HFFc6 (cell line): Measurements from ENCODE around the gene FXYD1. TPM values are rescaled to one million over a fixed set of nuclear protein-coding genes. Genes with fewer than 3 reads are reported as not detected.
"Not testable (repeated sequence)": the region's sequence is repeated elsewhere in the genome, so short reads cannot be mapped to it uniquely, and the experiment has no call there.

Experiments used
- DNase-seq: peaks from one replicate; pipeline ENCODE4 v3.0.0-alpha.2; 2018
- H3K27ac Mint-ChIP-seq: 2 replicates; pipeline ENCODE4 v1.8.0; 2020; ENCODE audit warnings: mild to moderate bottlenecking, mixed read lengths
- H3K27me3 Mint-ChIP-seq: 2 replicates; pipeline ENCODE4 v1.8.0; 2021; ENCODE audit warnings: mild to moderate bottlenecking, moderate library complexity, mixed read lengths; ENCODE audit not compliant: insufficient read depth
- H3K36me3 Mint-ChIP-seq: 2 replicates; pipeline ENCODE4 v1.8.0; 2021; ENCODE audit warnings: low read depth, mixed read lengths
- H3K4me1 Mint-ChIP-seq: 2 replicates; pipeline ENCODE4 v1.8.0; 2020; ENCODE audit warnings: low read depth, mixed read lengths
- H3K4me3 Mint-ChIP-seq: 2 replicates; pipeline ENCODE4 v1.8.0; 2020; ENCODE audit warnings: mild to moderate bottlenecking, moderate library complexity, mixed read lengths
- H3K9me3 Mint-ChIP-seq: 2 replicates; pipeline ENCODE4 v1.8.0; 2020; ENCODE audit warnings: mild to moderate bottlenecking, mixed read lengths
- CTCF ChIP-seq: fragments of 200-600 bp; sonication (generic); IDR thresholded peaks from 2 replicates; pipeline ENCODE4 v1.5.0; 2021; ENCODE audit warnings: antibody characterized with exemption, mild to moderate bottlenecking
- total RNA-seq, 6 experiments: library from RNA; stranded (reverse); fragmentation: NEBNext Ultra II Directional; extraction: Animal tissue kit (Norgen Biotek cat#: 25700); gene quantifications; 2 replicates in 1 of 6; 3 replicates in 5 of 6; pipeline ENCODE4 v1.2.3, GENCODE V29; 2021

FXYD1 gene
- total RNA-seq, 6 experiments from 2014 or later = 0.92 to 2.7 (median 2.1) TPM; not detected in 1

- no peaks in the 10 kb centered on the region for H3K9me3 Mint-ChIP-seq
- H3K27me3 Mint-ChIP-seq = peaks cover 29% of the 10 kb centered on the region
- H3K27ac Mint-ChIP-seq = no peak overlapping the region
- no peak for TF ChIP-seq CTCF
- H3K36me3 Mint-ChIP-seq = no peaks in the 10 kb centered on the region
- H3K4me3 Mint-ChIP-seq = no peak overlapping the region
- peaks cover 20% of the 10 kb centered on the region for H3K4me1 Mint-ChIP-seq
- no peak for DNase-seq
Observed at GRCh38 chr19:35128398-35129057, 10.1 kb upstream of the FXYD1 start.

- H3K27me3 Mint-ChIP-seq = peaks cover 34% of the 10 kb centered on the region
Observed at GRCh38 chr19:35129724-35130274, 8.8 kb upstream of the FXYD1 start.

GRCh38 chr19:35130761-35131720 is 7.6 kb upstream of the FXYD1 start:
- Mint-ChIP-seq H3K9me3 (no peaks in the 10 kb centered on the region), H3K4me3 (no peak overlapping the region), H3K4me1 (peaks cover 6% of the 10 kb centered on the region), H3K27ac (no peak overlapping the region), H3K36me3 (no peaks in the 10 kb centered on the region), H3K27me3 (peaks cover 31% of the 10 kb centered on the region)
- no peak for TF ChIP-seq CTCF
- no peak for DNase-seq

More at GRCh38 chr19:35129724-35130274, 8.8 kb upstream of the FXYD1 start:
- not testable (repeated sequence) for H3K4me3 Mint-ChIP-seq, H3K27ac Mint-ChIP-seq, H3K9me3 Mint-ChIP-seq, DNase-seq, H3K36me3 Mint-ChIP-seq
- peaks cover 11% of the 10 kb centered on the region for H3K4me1 Mint-ChIP-seq

GRCh38 chr19:35132254-35132653 is 6.4 kb upstream of the FXYD1 start:
- Mint-ChIP-seq H3K27me3 (peaks cover 37% of the 10 kb centered on the region), H3K27ac (no peak overlapping the region), H3K4me3 (no peak overlapping the region), H3K9me3 (no peaks in the 10 kb centered on the region), H3K4me1 (peaks cover 6% of the 10 kb centered on the region), H3K36me3 (no peaks in the 10 kb centered on the region)
- TF ChIP-seq CTCF = no peak
- DNase-seq = no peak

- peaks cover 42% of the 10 kb centered on the region for H3K27me3 Mint-ChIP-seq
- H3K4me3 Mint-ChIP-seq = no peak overlapping the region
- H3K4me1 Mint-ChIP-seq = peaks cover 14% of the 10 kb centered on the region
- TF ChIP-seq CTCF = no peak
- H3K27ac Mint-ChIP-seq = no peak overlapping the region
- H3K36me3 Mint-ChIP-seq = no peaks in the 10 kb centered on the region
- H3K9me3 Mint-ChIP-seq = no peaks in the 10 kb centered on the region
- no peak for DNase-seq
Observed at GRCh38 chr19:35133826-35134225, 4.8 kb upstream of the FXYD1 start.
